ENCODE measurements around the gene CDK19.

CDK19 gene

GRCh38 chr6:110693994-110694393 is 121.3 kb downstream of the CDK19 start:
- no peak for DNase-seq

DNA sequence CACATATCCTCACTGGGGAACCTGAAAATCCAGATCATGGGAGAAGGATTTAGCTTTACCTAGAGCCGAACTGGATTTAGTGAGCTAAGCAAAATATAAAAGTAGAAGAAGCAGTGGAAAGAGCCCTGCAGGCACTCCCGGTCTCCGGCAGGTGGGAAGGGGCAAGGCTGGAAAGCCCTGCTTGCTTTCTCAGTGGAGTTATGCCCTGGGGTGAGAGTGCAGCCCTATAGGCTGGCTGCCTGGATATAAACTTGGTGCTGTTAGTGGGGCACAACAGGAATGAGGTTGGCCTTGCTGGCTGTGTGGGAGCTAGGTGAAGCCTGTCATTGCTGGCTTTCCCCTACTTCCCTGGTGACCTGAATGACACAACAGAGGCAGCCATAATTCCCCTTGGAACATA is 122.0 kb downstream of the CDK19 start:
- no peak for DNase-seq

DNA sequence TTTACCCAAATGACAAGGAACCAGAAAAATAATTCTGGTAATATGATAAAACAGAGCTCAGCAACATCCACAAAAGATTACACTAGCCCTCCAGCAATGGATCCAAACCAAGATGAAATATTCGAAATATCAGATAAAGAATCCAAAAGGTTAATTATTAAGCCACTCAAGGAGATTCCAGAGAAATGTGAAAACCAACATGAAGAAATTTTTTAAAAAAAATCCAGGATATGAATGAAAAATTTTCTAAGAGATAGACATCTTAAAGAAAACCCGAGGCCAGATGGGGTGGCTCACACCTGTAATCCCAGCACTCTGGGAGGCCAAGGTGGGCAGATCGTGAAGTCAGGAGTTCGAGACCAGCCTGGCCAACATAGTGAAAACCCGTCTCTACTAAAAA is 124.4 kb downstream of the CDK19 start:
- DNase-seq = no peak

DNA sequence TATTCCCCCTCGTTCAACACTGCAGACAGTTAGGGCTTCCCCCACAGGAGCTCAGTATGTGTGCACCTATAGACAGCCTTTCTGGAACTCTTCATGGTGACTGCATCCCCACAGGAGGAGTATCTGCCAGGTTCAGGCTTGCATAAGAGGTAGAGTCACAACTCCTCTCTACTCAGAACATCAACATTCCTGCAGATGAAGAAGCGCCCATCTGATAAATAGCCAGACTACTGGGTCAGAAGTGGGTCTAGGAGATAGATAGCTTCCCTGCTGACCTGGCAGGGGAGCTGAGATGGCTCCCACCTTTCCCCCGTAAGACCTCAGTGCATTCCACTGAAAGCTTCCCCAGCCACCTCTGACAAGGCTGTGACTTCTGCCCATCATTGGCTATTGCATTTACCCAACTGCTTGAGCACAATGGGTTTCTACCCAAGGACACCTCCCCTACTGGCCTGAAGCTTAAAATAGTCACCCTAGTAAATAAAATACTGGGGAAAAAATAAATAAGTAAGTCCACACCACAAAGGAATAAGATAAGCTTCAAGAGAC is 125.1 kb downstream of the CDK19 start:
- no peak for DNase-seq

DNA sequence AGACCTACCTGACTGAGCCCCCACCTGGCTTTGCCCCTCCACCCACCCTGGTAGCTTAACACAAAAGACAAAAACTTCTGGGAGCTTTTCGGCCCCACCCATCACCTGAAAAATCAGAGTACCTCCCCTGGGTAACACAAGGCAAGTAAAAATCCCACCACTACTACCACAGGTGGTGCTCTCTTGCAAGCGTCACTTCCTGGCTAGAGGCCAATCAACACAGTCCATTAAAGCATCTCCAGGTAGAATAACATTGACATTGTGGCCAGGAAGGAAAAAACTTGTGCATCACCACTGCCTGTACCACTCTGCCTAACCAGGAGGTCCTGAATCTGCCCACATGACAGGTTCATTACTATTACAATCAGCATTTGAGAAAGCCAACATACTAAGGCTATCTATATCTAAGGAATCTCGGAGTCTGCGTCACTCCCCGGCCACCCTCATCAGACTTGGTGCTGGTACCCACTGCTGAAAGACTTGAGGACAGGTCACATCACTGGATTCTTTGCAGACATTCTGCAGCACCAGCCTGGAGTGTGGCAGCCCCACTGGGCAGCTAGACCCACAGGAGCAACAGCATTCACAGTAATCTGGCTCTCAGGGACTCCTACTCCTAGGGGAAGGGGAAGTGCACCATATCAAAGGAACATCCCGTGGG is 125.9 kb downstream of the CDK19 start:
- DNase-seq = peak; percentile 15

DNA sequence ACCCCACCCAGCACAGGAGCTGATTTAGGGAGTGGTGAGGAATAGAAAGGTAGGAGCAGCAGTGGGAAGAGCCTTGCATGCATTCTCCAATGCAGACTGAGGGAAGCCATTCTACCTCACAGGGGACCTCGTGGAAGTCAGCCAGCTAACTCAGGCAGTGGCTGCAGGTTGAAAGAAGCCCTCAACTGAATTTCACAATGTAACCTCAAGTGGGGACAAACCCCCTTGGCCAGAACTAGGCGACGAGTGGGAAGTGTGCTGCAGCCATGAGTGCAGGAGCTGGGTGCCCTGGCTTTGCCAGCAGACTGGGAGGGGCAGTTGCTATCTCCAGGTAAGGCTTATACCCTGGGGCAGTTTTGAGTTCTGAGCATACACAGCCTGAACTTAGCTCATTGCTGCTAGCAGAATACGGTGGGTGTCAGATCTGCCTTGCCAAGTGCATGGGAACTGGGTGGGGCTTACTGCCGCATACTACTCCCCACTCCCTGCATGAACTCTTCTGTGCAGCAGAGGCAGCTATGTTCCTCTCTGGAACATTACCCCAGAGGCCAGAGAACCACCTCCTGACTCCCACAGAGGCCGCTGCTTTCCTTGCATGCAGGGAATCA is 126.5 kb downstream of the CDK19 start:
- DNase-seq = no peak

- DNase-seq = peak; percentile 20
Observed at GRCh38 chr6:110687326-110687725, 127.9 kb downstream of the CDK19 start.

DNA sequence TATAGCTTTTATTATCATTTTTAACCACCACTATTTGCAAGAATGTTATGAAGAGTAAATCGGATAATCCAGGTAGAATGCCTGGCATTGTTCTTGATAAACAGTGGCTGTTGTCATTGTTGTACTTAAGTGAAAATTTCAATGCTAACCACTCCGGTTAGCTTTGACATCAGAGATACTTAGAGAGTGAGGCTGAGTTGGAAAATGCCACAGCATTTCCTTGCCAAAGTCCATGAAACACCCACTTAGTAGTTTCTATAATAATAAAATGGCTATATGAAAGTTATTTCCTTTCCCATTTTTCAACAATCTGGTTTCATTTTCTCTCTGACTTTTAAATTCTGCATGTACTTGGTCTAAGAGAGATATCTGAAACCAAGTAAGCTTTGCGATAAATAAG is 132.0 kb downstream of the CDK19 start:
- DNase-seq = no peak

GRCh38 chr6:110682460-110682853 is 132.8 kb downstream of the CDK19 start:
- DNase-seq = peak; percentile 87

DNA sequence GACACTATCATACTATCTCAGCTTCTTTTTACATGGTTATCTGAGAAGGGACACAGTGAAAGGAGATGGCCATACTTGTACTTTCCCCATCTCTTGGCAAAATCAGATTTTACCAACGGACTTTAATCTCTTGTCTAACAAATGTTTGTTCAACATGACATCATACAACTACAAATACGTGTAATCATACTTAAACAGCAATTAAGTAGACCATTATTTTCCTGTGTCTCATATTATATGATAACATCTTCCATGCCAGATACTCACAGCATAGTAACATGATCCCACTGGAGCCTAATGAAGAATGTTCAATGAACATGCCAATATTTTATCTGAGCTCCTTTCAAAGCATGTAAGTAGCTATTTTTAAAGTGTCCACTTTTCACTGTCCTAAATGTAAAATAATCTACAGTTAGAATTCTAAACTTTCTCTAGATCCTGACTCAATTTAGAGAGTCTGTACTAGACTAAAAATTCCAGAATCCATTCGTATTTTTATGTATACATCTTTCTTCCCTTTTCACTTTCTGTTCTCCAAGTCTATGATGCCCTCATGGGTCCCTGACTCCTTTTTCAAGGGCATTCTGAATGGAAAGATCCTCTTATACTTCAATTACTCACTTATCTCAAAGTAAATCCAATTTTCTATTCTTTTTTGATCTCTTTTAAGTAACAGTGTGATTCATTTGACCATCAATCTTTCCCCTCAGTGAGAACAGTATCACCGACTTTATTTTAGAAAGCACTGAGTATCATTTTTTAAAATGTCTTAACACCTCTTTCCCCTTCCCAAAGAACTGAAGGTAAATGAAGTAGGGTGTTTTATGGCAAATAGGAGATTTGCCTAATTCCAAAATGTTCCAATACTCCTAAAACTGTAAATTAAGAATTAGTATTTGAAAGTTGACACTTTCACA is 133.5 kb downstream of the CDK19 start:
- DNase-seq = no peak

GRCh38 chr6:110676396-110676795 is 138.9 kb downstream of the CDK19 start:
- DNase-seq = no peak

DNA sequence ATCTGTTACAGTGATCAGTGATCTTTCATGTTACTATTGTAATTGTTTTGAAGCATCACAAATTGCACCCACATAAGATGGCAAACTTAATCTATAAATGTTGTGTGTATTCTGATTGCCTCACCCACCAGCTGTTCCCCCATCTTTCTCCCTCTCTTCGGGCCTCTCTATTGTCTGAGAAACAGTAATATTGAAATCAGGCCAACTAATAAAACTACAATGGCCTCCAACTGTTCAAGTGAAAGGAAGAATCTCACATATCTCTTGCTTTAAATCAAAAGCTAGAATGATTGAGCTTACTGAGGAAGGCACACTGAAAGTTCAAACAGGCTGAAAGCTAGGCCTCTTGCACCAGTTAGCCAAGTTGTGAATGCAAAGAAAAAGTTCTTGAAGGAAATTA is 141.2 kb downstream of the CDK19 start:
- DNase-seq = no peak

- no peak for DNase-seq
Observed at GRCh38 chr6:110672122-110672521, 143.1 kb downstream of the CDK19 start.

DNA sequence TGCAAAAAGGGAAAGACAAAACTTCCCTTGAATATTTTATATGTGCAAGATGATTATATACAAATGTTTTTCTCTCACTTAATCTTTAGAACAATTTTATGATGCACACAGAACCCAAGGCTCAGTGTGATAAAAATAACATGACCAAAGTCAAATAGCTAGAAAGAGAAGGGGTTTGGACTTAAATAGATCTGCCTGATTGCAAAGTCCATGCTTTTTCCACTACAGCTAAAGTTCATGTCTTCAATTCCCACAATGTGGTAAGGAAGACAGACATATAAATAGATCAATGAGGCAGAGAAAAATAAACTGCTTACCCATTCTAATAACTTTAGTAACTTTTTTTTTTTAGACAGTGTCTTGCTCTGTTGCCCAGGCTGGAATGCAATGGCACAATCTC is 143.8 kb downstream of the CDK19 start:
- no peak for DNase-seq

- DNase-seq = no peak
Observed at GRCh38 chr6:110665600-110665999, 149.7 kb downstream of the CDK19 start.

- DNase-seq = no peak
Observed at GRCh38 chr6:110664933-110665332, 150.3 kb downstream of the CDK19 start.

DNA sequence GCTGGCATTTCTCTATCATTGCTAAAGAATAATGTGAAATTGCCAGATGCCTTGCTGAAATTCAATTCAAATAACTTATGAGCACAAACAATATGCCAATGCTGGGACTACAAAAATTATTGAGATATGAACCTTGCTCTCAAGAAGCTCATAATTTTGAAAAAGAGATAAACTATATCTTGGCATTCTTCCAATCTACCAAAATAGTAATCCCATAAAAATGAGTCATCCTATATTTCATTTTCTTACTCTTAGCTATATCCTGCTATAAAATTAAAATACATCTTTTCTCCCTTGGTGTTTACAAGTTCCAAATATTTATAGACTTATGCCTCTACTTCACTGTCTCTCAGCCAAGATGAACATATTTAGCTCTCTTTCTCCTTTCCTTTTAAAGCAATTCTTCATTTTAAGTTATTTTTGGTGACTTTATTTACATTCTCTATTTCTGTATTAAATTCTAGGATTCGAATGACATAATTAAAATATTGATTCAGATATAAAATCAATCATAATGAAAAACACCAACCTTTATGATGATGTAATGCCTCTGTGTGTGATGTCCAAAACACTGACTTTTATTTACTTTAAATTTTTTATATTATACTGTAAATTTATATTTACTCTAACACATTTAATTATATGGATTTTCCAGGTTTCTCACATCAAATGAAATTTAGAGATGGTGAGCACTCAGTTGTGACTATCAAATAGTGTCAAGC is 152.6 kb downstream of the CDK19 start:
- DNase-seq = no peak

DNA sequence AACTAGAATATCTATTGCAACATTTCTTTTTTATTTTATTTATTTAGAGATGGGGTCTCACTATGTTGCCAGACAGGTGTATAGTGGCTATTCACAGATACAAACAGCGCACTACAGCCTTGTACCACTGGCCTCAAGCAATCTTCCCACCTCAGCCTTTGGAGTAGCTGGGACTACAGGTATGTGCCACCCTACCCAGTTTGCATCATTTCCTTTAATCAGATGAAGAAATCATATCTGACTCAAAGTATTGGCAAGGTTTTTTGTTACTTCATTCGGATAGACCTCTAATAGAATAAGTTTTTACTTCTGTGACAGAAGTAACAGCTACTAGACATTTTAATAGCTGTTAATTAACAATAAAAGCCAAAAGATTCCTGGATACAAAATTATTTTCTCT is 153.9 kb downstream of the CDK19 start:
- DNase-seq = no peak

DNA sequence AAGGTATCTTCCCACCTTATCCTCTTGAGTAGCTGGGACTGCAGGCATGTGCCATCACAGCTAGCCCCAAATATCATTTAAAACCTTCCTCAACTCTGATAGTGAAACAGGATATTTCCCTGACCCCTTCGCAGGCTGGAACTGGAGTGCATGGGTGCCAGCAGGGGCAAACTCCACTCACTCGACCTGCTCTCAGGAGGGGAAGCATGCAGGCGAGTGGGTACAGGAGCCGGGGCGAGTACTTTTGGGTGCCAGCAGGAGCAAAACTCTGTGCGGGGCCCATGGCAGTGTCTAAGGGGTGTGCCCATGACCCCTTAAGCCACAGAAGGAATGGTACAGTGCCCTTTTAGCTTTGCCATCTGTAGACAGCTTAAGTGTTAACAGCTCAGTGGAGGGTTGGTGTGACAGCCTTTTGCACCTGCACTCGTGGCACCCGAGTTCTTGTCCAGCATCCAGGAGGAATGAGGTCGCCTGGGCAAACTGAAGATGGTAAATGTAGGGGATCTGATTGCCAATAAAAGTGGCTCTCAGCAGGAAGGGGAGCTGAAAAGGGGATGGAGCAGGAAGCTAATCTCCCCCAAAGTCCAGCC is 155.1 kb downstream of the CDK19 start:
- no peak for DNase-seq

DNA sequence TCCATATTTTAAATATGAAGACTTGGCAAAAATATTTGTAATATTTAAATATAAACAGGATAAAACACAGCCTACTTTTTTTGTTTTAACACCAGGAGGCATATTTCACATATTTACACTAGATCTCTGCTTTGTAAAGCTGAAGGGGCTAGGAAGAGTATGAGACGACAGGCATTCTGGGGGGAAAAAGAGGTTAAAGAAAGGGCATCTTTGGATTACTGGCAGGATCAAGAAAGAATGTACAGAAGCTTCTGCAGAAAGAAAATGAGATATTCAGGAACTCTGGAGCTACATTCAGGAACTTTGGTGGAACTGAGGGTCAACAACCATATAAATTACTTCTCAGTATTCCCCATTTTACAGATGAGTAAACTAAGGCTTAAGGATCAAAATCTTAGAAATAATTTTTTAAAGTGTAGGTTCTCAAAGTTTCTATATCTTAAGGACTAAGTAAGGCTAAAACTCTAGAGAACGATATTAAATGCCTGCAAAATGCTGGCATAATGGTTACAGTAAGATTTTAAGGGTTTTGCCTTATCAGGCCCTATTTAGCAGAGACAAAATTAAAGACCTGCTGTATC is 156.5 kb downstream of the CDK19 start:
- DNase-seq = no peak

DNA sequence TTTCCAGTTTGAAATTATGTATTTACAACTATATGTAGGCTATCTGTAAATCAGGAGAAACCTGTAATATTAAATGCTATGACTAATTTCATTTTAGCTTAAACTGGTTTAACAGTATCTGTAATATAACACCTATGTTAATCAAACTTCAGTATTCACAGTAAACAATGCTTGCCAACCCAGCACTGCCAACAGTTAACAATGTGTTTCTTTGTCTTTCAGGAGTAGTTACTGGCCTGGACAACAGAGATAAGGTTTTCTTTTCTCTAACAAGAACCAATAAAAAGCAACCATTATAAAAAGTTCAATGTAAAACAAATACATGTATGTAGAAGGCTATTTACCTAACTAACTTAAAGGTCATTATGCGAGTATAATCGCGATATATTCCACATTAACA is 158.8 kb downstream of the CDK19 start:
- DNase-seq = no peak

GRCh38 chr6:110655821-110656220 is 159.4 kb downstream of the CDK19 start:
- no peak for DNase-seq

All from CD4-positive, alpha-beta T cell treated with Interleukin-21 for 1 hour (primary cell).